ENCODE results near the gene HTR2A. TPM values are rescaled to one million over a fixed set of nuclear protein-coding genes. Genes with fewer than 3 reads are reported as not detected.

The HTR2A gene
- total and polyA plus RNA-seq, 8 donors = 0.03 to 0.18 (median 0.08) TPM; not detected in 5

- Histone ChIP-seq H3K4me3 (no peak overlapping the region), H3K27me3 (no peaks in the 10 kb centered on the region), H3K9me3 (no peaks in the 10 kb centered on the region), H3K4me1 (no peaks in the 10 kb centered on the region), H3K36me3 (no peaks in the 10 kb centered on the region), H3K27ac (no peak overlapping the region)
- FAIRE-seq (no peak), DNase-seq (no peak), ATAC-seq (no peak)
- no peak for TF ChIP-seq CTCF (IDR thresholded peaks at IDR 0.05)
- intact Hi-C loops (cut with DNase I) = no loop called here
Observed at GRCh38 chr13:46906405-46906804, 9.6 kb upstream of the HTR2A start.

- no peaks in the 10 kb centered on the region for H3K27me3 ChIP-seq
- no peak overlapping the region for H3K4me3 ChIP-seq
- H3K36me3 ChIP-seq = no peaks in the 10 kb centered on the region
- H3K27ac ChIP-seq = no peak overlapping the region
- H3K4me1 ChIP-seq = no peaks in the 10 kb centered on the region
- intact Hi-C loops (cut with DNase I) = no loop called here
- TF ChIP-seq CTCF (IDR thresholded peaks at IDR 0.05) = no peak
- ATAC-seq (no peak), DNase-seq (no peak), FAIRE-seq (no peak)
- no peaks in the 10 kb centered on the region for H3K9me3 ChIP-seq
- 56 to 69% methylated on average over 3 of the region's 3 CpGs for WGBS, 2 donors
Observed at GRCh38 chr13:46905249-46905648, 8.4 kb upstream of the HTR2A start.

- no peaks in the 10 kb centered on the region for H3K27me3 ChIP-seq
- FAIRE-seq = no peak
- intact Hi-C loops (cut with DNase I) = no loop called here
- 44 to 53% methylated on average over 1 of the region's 1 CpG for WGBS, 2 donors
- H3K4me3 ChIP-seq = no peak overlapping the region
- H3K9me3 ChIP-seq = no peaks in the 10 kb centered on the region
- no peak for ATAC-seq
- no peak overlapping the region for H3K27ac ChIP-seq
- no peaks in the 10 kb centered on the region for H3K4me1 ChIP-seq
- H3K36me3 ChIP-seq = no peaks in the 10 kb centered on the region
- DNase-seq = no peak
- no peak for TF ChIP-seq CTCF (IDR thresholded peaks at IDR 0.05)
Observed at GRCh38 chr13:46903748-46904147, 6.9 kb upstream of the HTR2A start.

- no peaks in the 10 kb centered on the region for H3K36me3 ChIP-seq
- WGBS, 2 donors = 32 to 64% methylated on average over 1 of the region's 1 CpG
- ATAC-seq (no peak), DNase-seq (no peak), FAIRE-seq (no peak)
- H3K4me1 ChIP-seq = no peaks in the 10 kb centered on the region
- no peaks in the 10 kb centered on the region for H3K27me3 ChIP-seq
- intact Hi-C loops (cut with DNase I) = no loop called here
- no peak overlapping the region for H3K27ac ChIP-seq
- no peak for TF ChIP-seq CTCF (IDR thresholded peaks at IDR 0.05)
- H3K9me3 ChIP-seq = no peaks in the 10 kb centered on the region
- H3K4me3 ChIP-seq = no peak overlapping the region
Observed at GRCh38 chr13:46901721-46902120, 4.9 kb upstream of the HTR2A start.

GRCh38 chr13:46899801-46900200 lies 2.9 kb upstream of the HTR2A start:
- DNase-seq (no peak), FAIRE-seq (no peak), ATAC-seq (no peak)
- WGBS, 2 donors = 82 to 85% methylated on average over 5 of the region's 5 CpGs
- H3K9me3 ChIP-seq = no peaks in the 10 kb centered on the region
- no peak overlapping the region for H3K4me3 ChIP-seq
- H3K27ac ChIP-seq = no peak overlapping the region
- intact Hi-C loops (cut with DNase I) = no loop called here
- no peaks in the 10 kb centered on the region for H3K4me1 ChIP-seq
- H3K27me3 ChIP-seq = no peaks in the 10 kb centered on the region
- H3K36me3 ChIP-seq = no peaks in the 10 kb centered on the region
- TF ChIP-seq CTCF (IDR thresholded peaks at IDR 0.05) = no peak

Data from pancreas (tissue), 10 donors.